Omental fat pad (tissue), 4 donors: ENCODE data around the gene CCDC82. TPM values are rescaled to one million over a fixed set of nuclear protein-coding genes. Genes with fewer than 3 reads are reported as not detected.

ENCODE experiments used
- ATAC-seq: fragments of 150-250 bp; one replicate; pipeline ENCODE4 v1.9.1; 2016; ENCODE audit warnings: mild to moderate bottlenecking, moderate library complexity; ENCODE audit not compliant: low FRiP score
- DNase-seq: peaks from one replicate; pipeline ENCODE4 v3.0.0-alpha.2; 2019; ENCODE audit warnings: low spot score
- total RNA-seq, 4 donors: library from RNA; depleted of rRNA; stranded (reverse); fragments of >200 nt; gene quantifications; one replicate each; pipeline ENCODE4 v1.1.0, GENCODE V29; 2016
- TF ChIP-seq, protein P1 (sequence below), 3 donors: fragments of 450-650 bp; IDR thresholded peaks; one replicate each; pipeline ENCODE4 v1.5.1; 2016 to 2017; ENCODE audit warnings: antibody characterized with exemption in 3 of 3, mild to moderate bottlenecking in 3 of 3, moderate library complexity in 2 of 3

CCDC82 gene
- total RNA-seq, 4 donors from 2014 or later = 16.0 to 34.4 (median 24.6) TPM

DNA sequence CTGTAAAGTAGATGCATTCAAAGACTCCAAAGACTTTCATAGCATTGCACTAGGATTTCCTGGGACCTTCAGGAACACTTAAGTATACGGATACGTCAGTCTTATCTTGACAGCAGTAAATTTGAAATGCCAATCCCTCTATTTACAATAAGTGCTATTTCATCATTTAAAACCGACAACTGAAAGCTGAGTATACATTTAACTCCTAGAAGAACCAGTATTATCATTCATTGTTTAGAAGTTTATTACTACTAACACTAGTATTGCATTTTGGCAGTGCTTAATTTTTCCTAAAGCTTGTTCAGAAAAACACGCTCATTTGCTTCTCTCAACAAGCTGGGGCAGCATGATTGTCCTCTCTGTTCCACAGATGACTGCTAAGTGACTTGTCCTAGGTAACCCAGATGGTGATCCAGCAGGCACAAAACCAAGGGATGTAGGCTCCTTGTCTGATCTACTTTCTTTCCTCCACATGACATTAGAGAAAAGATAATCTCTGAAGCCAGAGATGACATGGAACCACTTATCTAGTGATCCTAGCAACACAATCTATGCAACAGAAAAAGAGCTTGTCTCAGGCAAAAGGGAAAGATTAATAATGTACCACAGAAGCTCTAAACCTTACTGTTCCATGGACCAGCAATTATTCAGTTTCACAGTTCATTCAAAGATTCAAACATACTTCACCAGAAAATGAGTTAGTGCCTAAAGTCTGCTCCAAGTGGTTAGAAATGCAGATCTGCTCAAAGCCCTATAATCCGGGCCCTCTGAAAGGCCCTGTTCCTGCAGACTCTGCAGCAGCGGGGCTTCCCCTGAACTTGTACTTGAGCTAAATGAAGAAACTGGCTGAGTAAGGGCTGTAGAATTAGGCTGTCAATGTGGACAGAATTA, 51.9 kb downstream of the CCDC82 start:
- no peak for DNase-seq
- TF ChIP-seq, protein P1, sequence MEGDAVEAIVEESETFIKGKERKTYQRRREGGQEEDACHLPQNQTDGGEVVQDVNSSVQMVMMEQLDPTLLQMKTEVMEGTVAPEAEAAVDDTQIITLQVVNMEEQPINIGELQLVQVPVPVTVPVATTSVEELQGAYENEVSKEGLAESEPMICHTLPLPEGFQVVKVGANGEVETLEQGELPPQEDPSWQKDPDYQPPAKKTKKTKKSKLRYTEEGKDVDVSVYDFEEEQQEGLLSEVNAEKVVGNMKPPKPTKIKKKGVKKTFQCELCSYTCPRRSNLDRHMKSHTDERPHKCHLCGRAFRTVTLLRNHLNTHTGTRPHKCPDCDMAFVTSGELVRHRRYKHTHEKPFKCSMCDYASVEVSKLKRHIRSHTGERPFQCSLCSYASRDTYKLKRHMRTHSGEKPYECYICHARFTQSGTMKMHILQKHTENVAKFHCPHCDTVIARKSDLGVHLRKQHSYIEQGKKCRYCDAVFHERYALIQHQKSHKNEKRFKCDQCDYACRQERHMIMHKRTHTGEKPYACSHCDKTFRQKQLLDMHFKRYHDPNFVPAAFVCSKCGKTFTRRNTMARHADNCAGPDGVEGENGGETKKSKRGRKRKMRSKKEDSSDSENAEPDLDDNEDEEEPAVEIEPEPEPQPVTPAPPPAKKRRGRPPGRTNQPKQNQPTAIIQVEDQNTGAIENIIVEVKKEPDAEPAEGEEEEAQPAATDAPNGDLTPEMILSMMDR (IDR thresholded peaks at IDR 0.05) = no peak
- no peak for ATAC-seq

DNA sequence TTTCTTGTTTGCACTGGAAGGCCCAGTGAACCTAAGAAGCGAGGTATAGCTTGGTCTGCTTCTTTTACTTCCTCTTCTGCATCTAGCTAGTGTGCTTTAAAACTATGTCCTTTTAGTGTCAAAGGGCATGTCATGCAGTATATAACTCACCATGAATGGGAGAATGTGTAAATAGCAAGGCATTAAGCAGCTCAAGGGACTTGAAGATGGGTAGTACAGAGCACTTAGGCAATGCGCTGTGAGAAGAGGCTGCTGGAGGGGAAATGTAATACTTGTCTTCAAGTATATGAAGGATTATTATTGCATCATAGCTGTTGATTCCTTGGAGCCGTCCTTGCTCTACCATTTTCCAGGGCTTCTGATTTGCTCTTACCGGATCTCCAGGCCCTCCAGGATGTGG, 54.3 kb downstream of the CCDC82 start:
- ATAC-seq = no peak

DNA sequence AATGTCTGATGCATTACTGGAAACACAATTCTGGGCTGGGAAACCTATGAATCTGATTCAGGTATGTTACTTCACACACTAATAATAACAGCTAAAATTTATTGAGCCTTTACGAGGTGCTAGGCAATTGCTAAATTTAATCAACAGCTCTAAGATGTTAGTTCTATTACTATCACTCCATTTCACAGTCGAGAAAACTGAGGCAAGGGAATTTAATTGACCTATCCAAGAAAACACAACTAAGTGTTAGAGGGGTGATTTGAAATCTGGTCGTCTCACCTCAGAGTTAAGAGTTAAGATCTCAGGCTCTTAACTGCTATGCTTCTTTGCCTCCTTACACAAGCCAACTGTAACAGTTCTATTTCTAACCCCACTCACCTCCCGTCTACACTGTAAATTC, 55.5 kb downstream of the CCDC82 start:
- ATAC-seq = no peak
- no peak for DNase-seq
- TF ChIP-seq, protein P1 (IDR thresholded peaks at IDR 0.05) = no peak

More for the DNA sequence above, 54.3 kb downstream of the CCDC82 start:
- TF ChIP-seq, protein P1 (IDR thresholded peaks at IDR 0.05) = no peak
- no peak for DNase-seq

DNA sequence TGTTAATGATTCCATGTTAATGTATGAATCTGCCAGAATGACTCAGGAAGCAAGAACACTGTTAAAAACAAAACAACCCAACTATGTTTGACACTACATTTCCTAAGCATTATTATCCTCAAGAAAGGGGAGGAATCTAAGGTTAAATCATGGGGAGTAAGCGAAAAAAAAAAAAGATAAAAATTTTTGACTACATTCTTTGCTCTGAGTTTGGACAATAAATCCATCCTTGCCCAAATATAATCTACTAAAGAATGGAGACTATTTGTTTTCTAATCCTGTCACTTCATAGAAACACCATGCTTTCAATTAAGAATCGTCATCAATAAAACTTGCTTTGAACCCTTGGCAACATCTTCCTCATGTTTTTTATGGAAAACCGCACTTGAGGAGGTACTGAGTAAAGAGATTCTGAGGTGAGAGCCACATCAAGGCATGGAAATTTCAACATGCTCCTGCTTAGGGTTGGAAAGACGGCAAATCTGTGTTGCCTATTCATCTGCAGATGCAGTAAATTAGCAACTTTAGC, 56.5 kb downstream of the CCDC82 start:
- ATAC-seq = no peak

DNA sequence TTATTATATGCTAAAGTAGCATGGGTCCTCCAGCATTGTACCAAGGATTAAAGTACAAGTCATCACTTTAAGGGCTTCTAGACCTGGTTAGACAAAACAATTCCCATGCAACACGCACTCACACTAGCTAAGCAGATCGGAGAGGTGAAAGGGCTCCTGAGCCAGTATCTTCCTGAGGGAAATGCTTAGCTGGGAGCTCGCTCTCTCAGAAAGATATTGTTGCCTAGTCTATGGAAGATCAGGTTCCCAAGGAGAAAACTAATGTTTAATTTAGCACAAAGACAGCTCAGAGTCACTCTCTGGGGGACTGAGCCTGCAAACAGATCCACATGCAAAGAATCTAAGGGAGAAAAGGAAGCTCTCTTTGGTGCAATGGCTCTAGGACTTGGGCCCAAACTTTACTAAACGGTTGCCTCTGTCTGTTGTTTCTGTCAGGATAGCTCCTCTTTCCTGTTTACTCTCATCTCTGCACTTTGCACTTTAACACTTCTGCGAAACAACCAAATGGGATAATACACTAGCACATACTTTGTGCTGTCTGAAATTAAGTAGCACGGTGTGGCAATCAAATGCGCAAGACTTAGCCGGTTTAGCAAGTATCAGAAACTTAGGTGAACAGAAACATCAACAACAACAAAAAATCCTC, 57.5 kb downstream of the CCDC82 start:
- TF ChIP-seq, protein P1 (IDR thresholded peaks at IDR 0.05) = no peak
- no peak for ATAC-seq
- no peak for DNase-seq

More for the DNA sequence above, 56.5 kb downstream of the CCDC82 start:
- no peak for DNase-seq
- TF ChIP-seq, protein P1 (IDR thresholded peaks at IDR 0.05) = no peak

DNA sequence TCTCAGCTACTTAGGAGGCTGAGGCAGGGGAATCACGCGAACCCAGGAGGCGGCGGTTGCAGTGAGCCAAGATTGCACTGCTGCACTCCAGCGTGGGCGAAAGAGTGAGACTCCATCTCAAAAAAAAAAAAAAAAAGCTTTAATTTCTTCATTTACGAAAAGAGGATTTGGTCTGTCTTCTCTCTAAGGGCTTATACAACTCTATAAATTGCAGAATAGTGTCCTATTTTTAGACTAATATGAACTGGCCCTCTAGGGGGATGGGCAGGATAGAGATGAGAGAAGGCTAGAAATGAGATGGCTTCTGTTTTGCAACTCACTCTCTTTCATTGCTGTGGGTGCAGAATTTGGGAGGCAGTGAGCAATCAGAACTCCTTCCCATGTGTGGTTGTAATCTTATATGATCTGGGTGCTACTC, 58.0 kb downstream of the CCDC82 start:
- DNase-seq = no peak
- TF ChIP-seq, protein P1 (IDR thresholded peaks at IDR 0.05) = no peak
- ATAC-seq = no peak
